ENCODE measurements around the gene MYO3B. TPM values are rescaled to one million over a fixed set of nuclear protein-coding genes. Genes with fewer than 3 reads are reported as not detected.

Gene MYO3B
- total and polyA plus RNA-seq, 2 donors (not counting 3 experiments of a cell fraction or from before 2014, with no cell fraction given), result 0.03 TPM; not detected in 1

DNA sequence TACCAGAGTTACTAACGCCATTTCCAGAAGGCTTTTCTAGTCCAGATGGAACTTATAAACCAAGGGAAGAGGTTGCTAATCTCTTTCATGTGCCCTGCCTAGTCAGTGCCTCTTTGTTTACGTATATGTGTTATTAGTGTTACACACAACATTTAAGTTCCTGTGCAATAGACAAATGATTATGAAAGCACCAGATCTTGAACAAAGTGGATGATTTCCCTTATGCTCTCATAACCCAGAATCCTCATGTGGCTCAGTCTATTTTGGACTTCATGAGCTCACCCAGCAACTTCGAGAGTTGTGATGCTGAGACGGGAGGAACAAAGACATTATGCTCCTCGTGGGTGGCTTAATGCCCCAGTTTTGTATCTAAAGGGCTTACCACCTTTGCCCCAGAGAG is 322.8 kb downstream of the MYO3B start:
- peaks cover 28% of the 10 kb centered on the region for H3K4me1 ChIP-seq (ENCODE audit: control insufficient read depth, extremely low read depth, insufficient read depth, low read length)
- no peaks in the 10 kb centered on the region for H3K27me3 ChIP-seq (ENCODE audit: control insufficient read depth in 2 of 2, insufficient read depth in 2 of 2, low read length in 2 of 2)
- H4K20me1 ChIP-seq (replicated peaks; ENCODE audit: control insufficient read depth, extremely low read depth, insufficient read depth, low read length), result no peaks in the 10 kb centered on the region
- no TSS peak for BruUV-seq (replicated peaks)
- no peak overlapping the region for H3K4me3 ChIP-seq (replicated peaks in 1 of 3; ENCODE audit: insufficient read depth in 1 of 3, low read depth in 1 of 3, low read length in 3 of 3)
- DNase-seq (ENCODE audit: low read depth, low spot score) (no peak), FAIRE-seq (no peak)
- ChIA-PET CTCF (no interaction called here), POLR2A (no interaction called here)
- no peaks in the 10 kb centered on the region for H3K79me2 ChIP-seq (ENCODE audit: control insufficient read depth, insufficient read depth, low read length)
- no peak overlapping the region for H3K4me2 ChIP-seq (ENCODE audit: insufficient read depth, low read length)
- no peak overlapping the region for H3K9ac ChIP-seq (replicated peaks; ENCODE audit: extremely low read depth, insufficient read depth, low read length)
- no peaks in the 10 kb centered on the region for H3K36me3 ChIP-seq (ENCODE audit: control insufficient read depth in 2 of 2, extremely low read depth in 1 of 2, insufficient read depth in 2 of 2, low read length in 2 of 2)
- H3K9me3 ChIP-seq (replicated peaks; ENCODE audit: control insufficient read depth, insufficient read depth, low read length), result no peaks in the 10 kb centered on the region
- intact Hi-C loops (cut with micrococcal nuclease) (no loop called here), dilution Hi-C loops (cut with MboI; ENCODE audit: extremely low pct_ligation_motif_present, low sequenced_read_pairs) (no loop called here)
- H3K9me1 ChIP-seq (replicated peaks; ENCODE audit: control insufficient read depth, extremely low read depth, insufficient read depth, low read length), result no peaks in the 10 kb centered on the region
- TF ChIP-seq, protein P1, sequence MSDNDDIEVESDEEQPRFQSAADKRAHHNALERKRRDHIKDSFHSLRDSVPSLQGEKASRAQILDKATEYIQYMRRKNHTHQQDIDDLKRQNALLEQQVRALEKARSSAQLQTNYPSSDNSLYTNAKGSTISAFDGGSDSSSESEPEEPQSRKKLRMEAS (IDR thresholded peaks at IDR 0.05; ENCODE audit: insufficient read depth, insufficient read length), result no peak
- TF ChIP-seq GATA2 (IDR thresholded peaks at IDR 0.05; ENCODE audit: insufficient read depth, insufficient read length, low read depth, low read length) (no peak), POLR2A (IDR thresholded peaks at IDR 0.05; ENCODE audit: low read depth, low read length) (no peak), EZH2 (IDR thresholded peaks at IDR 0.05; ENCODE audit: borderline replicate concordance, low read depth, low read length, severe bottlenecking) (no peak), JUN (IDR thresholded peaks at IDR 0.05; ENCODE audit: borderline replicate concordance, insufficient read depth, insufficient read length, low read depth) (no peak), FOS (IDR thresholded peaks at IDR 0.05; ENCODE audit: borderline replicate concordance, insufficient read depth, low read length) (no peak), MYC (IDR thresholded peaks at IDR 0.05; ENCODE audit: low read depth, low read length) (no peak), POLR2AphosphoS5 (IDR thresholded peaks at IDR 0.05; ENCODE audit: insufficient read depth, low read depth, low read length) (no peak)
- TF ChIP-seq, protein P2, sequence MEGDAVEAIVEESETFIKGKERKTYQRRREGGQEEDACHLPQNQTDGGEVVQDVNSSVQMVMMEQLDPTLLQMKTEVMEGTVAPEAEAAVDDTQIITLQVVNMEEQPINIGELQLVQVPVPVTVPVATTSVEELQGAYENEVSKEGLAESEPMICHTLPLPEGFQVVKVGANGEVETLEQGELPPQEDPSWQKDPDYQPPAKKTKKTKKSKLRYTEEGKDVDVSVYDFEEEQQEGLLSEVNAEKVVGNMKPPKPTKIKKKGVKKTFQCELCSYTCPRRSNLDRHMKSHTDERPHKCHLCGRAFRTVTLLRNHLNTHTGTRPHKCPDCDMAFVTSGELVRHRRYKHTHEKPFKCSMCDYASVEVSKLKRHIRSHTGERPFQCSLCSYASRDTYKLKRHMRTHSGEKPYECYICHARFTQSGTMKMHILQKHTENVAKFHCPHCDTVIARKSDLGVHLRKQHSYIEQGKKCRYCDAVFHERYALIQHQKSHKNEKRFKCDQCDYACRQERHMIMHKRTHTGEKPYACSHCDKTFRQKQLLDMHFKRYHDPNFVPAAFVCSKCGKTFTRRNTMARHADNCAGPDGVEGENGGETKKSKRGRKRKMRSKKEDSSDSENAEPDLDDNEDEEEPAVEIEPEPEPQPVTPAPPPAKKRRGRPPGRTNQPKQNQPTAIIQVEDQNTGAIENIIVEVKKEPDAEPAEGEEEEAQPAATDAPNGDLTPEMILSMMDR (IDR thresholded peaks at IDR 0.05; ENCODE audit: extremely low read depth in 1 of 2, insufficient read depth in 1 of 2, low read depth in 1 of 2, low read length in 2 of 2), result no peak
- H3K27ac ChIP-seq (ENCODE audit: insufficient read depth, low read depth, low read length), result no peak overlapping the region
- no peak overlapping the region for H2AFZ ChIP-seq (ENCODE audit: low read depth, low read length)
